Measurements from ENCODE around the gene TBXAS1.
A peak's percentile ranks its signal among the peaks of the same experiment; 100 is the strongest.

TBXAS1 gene

GRCh38 chr7:139851770-139852481, 22.9 kb downstream of the TBXAS1 start:
- no peak for ATAC-seq (ENCODE audit: low read depth)

GRCh38 chr7:139852482-139852845, 23.4 kb downstream of the TBXAS1 start:
- Histone ChIP-seq H3K4me1 (ENCODE audit: insufficient read depth, poor library complexity, severe bottlenecking) (peaks cover 9% of the 10 kb centered on the region), H3K27me3 (ENCODE audit: insufficient read depth, poor library complexity, severe bottlenecking) (no peaks in the 10 kb centered on the region), H3K9me3 (ENCODE audit: severe bottlenecking) (no peaks in the 10 kb centered on the region), H3K36me3 (ENCODE audit: low read depth) (no peaks in the 10 kb centered on the region), H3K27ac (ENCODE audit: poor library complexity, severe bottlenecking) (no peak overlapping the region), H3K4me3 (ENCODE audit: severe bottlenecking) (no peak overlapping the region)
- ATAC-seq (ENCODE audit: low read depth) = no peak
- DNase-seq (ENCODE audit: low spot score) = no peak
- TF ChIP-seq CTCF (IDR thresholded peaks at IDR 0.05; ENCODE audit: poor library complexity, severe bottlenecking) = no peak

More at GRCh38 chr7:139851770-139852481, 22.9 kb downstream of the TBXAS1 start:
- no peak overlapping the region for H3K27ac ChIP-seq (ENCODE audit: poor library complexity, severe bottlenecking)
- H3K9me3 ChIP-seq (ENCODE audit: severe bottlenecking) = no peaks in the 10 kb centered on the region
- no peaks in the 10 kb centered on the region for H3K36me3 ChIP-seq (ENCODE audit: low read depth)
- H3K4me1 ChIP-seq (ENCODE audit: insufficient read depth, poor library complexity, severe bottlenecking) = peaks cover 9% of the 10 kb centered on the region
- no peaks in the 10 kb centered on the region for H3K27me3 ChIP-seq (ENCODE audit: insufficient read depth, poor library complexity, severe bottlenecking)
- no peak overlapping the region for H3K4me3 ChIP-seq (ENCODE audit: severe bottlenecking)
- no peak for TF ChIP-seq CTCF (IDR thresholded peaks at IDR 0.05; ENCODE audit: poor library complexity, severe bottlenecking)
- no peak for DNase-seq (ENCODE audit: low spot score)

GRCh38 chr7:139853506-139854123, 24.6 kb downstream of the TBXAS1 start:
- peaks cover 9% of the 10 kb centered on the region for H3K4me1 ChIP-seq (ENCODE audit: insufficient read depth, poor library complexity, severe bottlenecking)
- no peak overlapping the region for H3K4me3 ChIP-seq (ENCODE audit: severe bottlenecking)
- ATAC-seq (ENCODE audit: low read depth) = peak; percentile 83
- DNase-seq (ENCODE audit: low spot score) = no peak
- no peaks in the 10 kb centered on the region for H3K36me3 ChIP-seq (ENCODE audit: low read depth)
- peak overlapping the region; percentile 38 for H3K27ac ChIP-seq (ENCODE audit: poor library complexity, severe bottlenecking)
- no peaks in the 10 kb centered on the region for H3K27me3 ChIP-seq (ENCODE audit: insufficient read depth, poor library complexity, severe bottlenecking)
- H3K9me3 ChIP-seq (ENCODE audit: severe bottlenecking) = no peaks in the 10 kb centered on the region
- no peak for TF ChIP-seq CTCF (IDR thresholded peaks at IDR 0.05; ENCODE audit: poor library complexity, severe bottlenecking)

DNA sequence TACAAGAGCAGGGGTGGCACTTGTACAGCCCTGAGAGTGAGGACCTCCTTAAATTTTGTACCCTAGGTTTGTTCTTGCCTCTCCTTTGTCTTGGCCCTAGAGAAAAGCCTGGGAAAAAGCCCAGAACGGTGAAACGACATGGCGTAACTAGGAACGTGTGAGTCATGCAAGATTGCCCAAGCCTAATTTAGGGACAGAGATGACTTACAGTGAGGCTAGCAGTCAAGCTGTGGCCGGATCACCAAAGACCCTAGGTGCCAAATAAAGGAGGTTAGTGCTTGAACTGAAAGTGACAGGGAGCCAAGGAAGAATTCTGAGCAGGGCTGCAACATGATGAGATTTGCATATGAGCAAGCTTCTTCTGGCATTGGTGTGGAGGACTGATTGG, 25.1 kb downstream of the TBXAS1 start:
- Histone ChIP-seq H3K4me1 (ENCODE audit: insufficient read depth, poor library complexity, severe bottlenecking) (peaks cover 9% of the 10 kb centered on the region), H3K9me3 (ENCODE audit: severe bottlenecking) (no peaks in the 10 kb centered on the region), H3K27ac (ENCODE audit: poor library complexity, severe bottlenecking) (peak overlapping the region; percentile 38), H3K27me3 (ENCODE audit: insufficient read depth, poor library complexity, severe bottlenecking) (no peaks in the 10 kb centered on the region), H3K4me3 (ENCODE audit: severe bottlenecking) (no peak overlapping the region), H3K36me3 (ENCODE audit: low read depth) (no peaks in the 10 kb centered on the region)
- ATAC-seq (ENCODE audit: low read depth) = peak; percentile 74
- DNase-seq (ENCODE audit: low spot score) = no peak
- no peak for TF ChIP-seq CTCF (IDR thresholded peaks at IDR 0.05; ENCODE audit: poor library complexity, severe bottlenecking)

All from RWPE2 (cell line).